ENCODE results near the gene ZNF282. TPM values are rescaled to one million over a fixed set of nuclear protein-coding genes. Genes with fewer than 3 reads are reported as not detected.
"Not testable (repeated sequence)": the region's sequence is repeated elsewhere in the genome, so short reads cannot be mapped to it uniquely, and the experiment has no call there.

ZNF282 gene
- total RNA-seq, 1 donor from 2014 or later: 40.0 TPM

- DNase-seq (ENCODE audit: low spot score): no peak
- peaks cover 29% of the 10 kb centered on the region for H3K36me3 Mint-ChIP-seq (ENCODE audit: low read depth, unreplicated experiment)
- H3K9me3 Mint-ChIP-seq (ENCODE audit: unreplicated experiment): no peaks in the 10 kb centered on the region
Measured at GRCh38 chr7:149223761-149224160, 28.4 kb downstream of the ZNF282 start.

GRCh38 chr7:149224352-149224751, 29.0 kb downstream of the ZNF282 start:
- Mint-ChIP-seq H3K4me3 (ENCODE audit: unreplicated experiment) (no peak overlapping the region), H3K27ac (ENCODE audit: unreplicated experiment) (no peak overlapping the region)
- TF ChIP-seq CTCF (IDR thresholded peaks at IDR 0.05; ENCODE audit: unreplicated experiment): no peak

More at GRCh38 chr7:149223761-149224160, 28.4 kb downstream of the ZNF282 start:
- Mint-ChIP-seq H3K4me1 (ENCODE audit: unreplicated experiment) (peaks cover 16% of the 10 kb centered on the region), H3K27me3 (ENCODE audit: unreplicated experiment) (peaks cover 21% of the 10 kb centered on the region), H3K27ac (ENCODE audit: unreplicated experiment) (no peak overlapping the region), H3K4me3 (ENCODE audit: unreplicated experiment) (no peak overlapping the region)
- TF ChIP-seq CTCF (IDR thresholded peaks at IDR 0.05; ENCODE audit: unreplicated experiment): no peak

GRCh38 chr7:149225106-149225505, 29.8 kb downstream of the ZNF282 start:
- DNase-seq (ENCODE audit: low spot score): no peak

More at GRCh38 chr7:149224352-149224751, 29.0 kb downstream of the ZNF282 start:
- Mint-ChIP-seq H3K4me1 (ENCODE audit: unreplicated experiment) (peaks cover 13% of the 10 kb centered on the region), H3K36me3 (ENCODE audit: low read depth, unreplicated experiment) (peaks cover 26% of the 10 kb centered on the region), H3K27me3 (ENCODE audit: unreplicated experiment) (peaks cover 20% of the 10 kb centered on the region), H3K9me3 (ENCODE audit: unreplicated experiment) (no peaks in the 10 kb centered on the region)
- DNase-seq (ENCODE audit: low spot score): no peak

GRCh38 chr7:149225656-149226055, 30.3 kb downstream of the ZNF282 start:
- Mint-ChIP-seq H3K4me3 (ENCODE audit: unreplicated experiment) (no peak overlapping the region), H3K9me3 (ENCODE audit: unreplicated experiment) (no peaks in the 10 kb centered on the region), H3K27me3 (ENCODE audit: unreplicated experiment) (peaks cover 18% of the 10 kb centered on the region), H3K27ac (ENCODE audit: unreplicated experiment) (no peak overlapping the region), H3K36me3 (ENCODE audit: low read depth, unreplicated experiment) (peaks cover 20% of the 10 kb centered on the region), H3K4me1 (ENCODE audit: unreplicated experiment) (peaks cover 9% of the 10 kb centered on the region)
- no peak for TF ChIP-seq CTCF (IDR thresholded peaks at IDR 0.05; ENCODE audit: unreplicated experiment)
- DNase-seq (ENCODE audit: low spot score): no peak

More at GRCh38 chr7:149225106-149225505, 29.8 kb downstream of the ZNF282 start:
- H3K27me3 Mint-ChIP-seq (ENCODE audit: unreplicated experiment): peaks cover 18% of the 10 kb centered on the region
- H3K4me3 Mint-ChIP-seq (ENCODE audit: unreplicated experiment): no peak overlapping the region
- TF ChIP-seq CTCF (IDR thresholded peaks at IDR 0.05; ENCODE audit: unreplicated experiment): no peak
- H3K27ac Mint-ChIP-seq (ENCODE audit: unreplicated experiment): no peak overlapping the region
- H3K36me3 Mint-ChIP-seq (ENCODE audit: low read depth, unreplicated experiment): peaks cover 20% of the 10 kb centered on the region
- H3K9me3 Mint-ChIP-seq (ENCODE audit: unreplicated experiment): no peaks in the 10 kb centered on the region
- H3K4me1 Mint-ChIP-seq (ENCODE audit: unreplicated experiment): peaks cover 9% of the 10 kb centered on the region

GRCh38 chr7:149226366-149226765, 31.0 kb downstream of the ZNF282 start:
- Mint-ChIP-seq H3K4me3 (ENCODE audit: unreplicated experiment) (peak overlapping the region; percentile 79), H3K36me3 (ENCODE audit: low read depth, unreplicated experiment) (peaks cover 20% of the 10 kb centered on the region), H3K27me3 (ENCODE audit: unreplicated experiment) (peaks cover 14% of the 10 kb centered on the region)
- not testable (repeated sequence) for DNase-seq (ENCODE audit: low spot score); H3K9me3 Mint-ChIP-seq (ENCODE audit: unreplicated experiment); H3K4me1 Mint-ChIP-seq (ENCODE audit: unreplicated experiment); H3K27ac Mint-ChIP-seq (ENCODE audit: unreplicated experiment)

Measured in endothelial cell (in vitro differentiated cells).